Lung (tissue), 12 donors: Measurements from ENCODE around the gene GAREM2. TPM values are rescaled to one million over a fixed set of nuclear protein-coding genes. Genes with fewer than 3 reads are reported as not detected.

ENCODE experiments used
- ATAC-seq: fragments of 200-7000 bp; cut with Tn5 transposase; one replicate; pipeline ENCODE4 v1.9.1; 2020; ENCODE audit warnings: moderate number of reproducible peaks; ENCODE audit not compliant: insufficient read depth, low FRiP score
- DNase-seq, 3 donors: peaks; one replicate each; pipeline ENCODE4 v3.0.0-alpha.2; 2013 to 2017
- H3K27ac ChIP-seq, 2 donors: one replicate each; pipeline ENCODE4 v1.5.1; 2013; ENCODE audit warnings: mild to moderate bottlenecking in 2 of 2, moderate library complexity in 2 of 2, control low read depth in 1 of 2, inconsistent platforms in 1 of 2, low read depth in 1 of 2, low read length in 1 of 2
- H3K27me3 ChIP-seq, 3 donors: one replicate each; pipeline ENCODE4 v1.5.1; 2013; ENCODE audit warnings: low read length in 2 of 3; ENCODE audit not compliant: control insufficient read depth in 3 of 3, insufficient read depth in 3 of 3
- H3K36me3 ChIP-seq, 4 donors: one replicate each; pipeline ENCODE4 v1.5.1; 2013; ENCODE audit warnings: low read length in 4 of 4, mild to moderate bottlenecking in 1 of 4, moderate library complexity in 1 of 4; ENCODE audit not compliant: control insufficient read depth in 4 of 4, insufficient read depth in 4 of 4
- H3K4me1 ChIP-seq, 5 donors: one replicate each; pipeline ENCODE4 v1.5.1; 2013; ENCODE audit warnings: low read length in 5 of 5, mild to moderate bottlenecking in 2 of 5, moderate library complexity in 1 of 5; ENCODE audit not compliant: control insufficient read depth in 5 of 5, insufficient read depth in 5 of 5
- H3K4me3 ChIP-seq: one replicate; pipeline ENCODE4 v1.5.1; 2013; ENCODE audit warnings: mild to moderate bottlenecking, control low read depth, moderate library complexity
- H3K9ac ChIP-seq, 2 donors: one replicate each; pipeline ENCODE4 v1.5.1; 2013; ENCODE audit warnings: low read length in 2 of 2, control low read depth in 1 of 2; ENCODE audit not compliant: insufficient read depth in 1 of 2
- H3K9me3 ChIP-seq, 4 donors: one replicate each; pipeline ENCODE4 v1.5.1; 2013; ENCODE audit warnings: low read length in 3 of 4, mild to moderate bottlenecking in 1 of 4, moderate library complexity in 1 of 4; ENCODE audit not compliant: control insufficient read depth in 4 of 4, insufficient read depth in 3 of 4
- WGBS, 2 donors: extraction: QIAGEN DNeasy Blood & Tissue Kit; methylation state at CpG; one replicate each; pipeline ENCODE4 v1.1.7; 2013; 5-methylcytosine and 5-hydroxymethylcytosine counted together
- polyA plus RNA-seq, 2 donors: library from polyadenylated mRNA; stranded (reverse); fragments of 200-250 nt; gene quantifications; one replicate each; pipeline ENCODE4 v1.2.1, GENCODE V29; 2013
- total RNA-seq, 2 donors: library from RNA; depleted of rRNA in 1 of 2; stranded (reverse); fragments of >200 nt in 1 of 2; gene quantifications; one replicate each; pipeline ENCODE4 v1.2.1, GENCODE V29; 2014 to 2021
- TF ChIP-seq, protein P1 (sequence below): IDR thresholded peaks from 2 replicates; pipeline ENCODE4 v1.5.1; 2012; ENCODE audit warnings: mild to moderate bottlenecking; ENCODE audit errors: control extremely low read depth, extremely low read depth
- donor health status: control.
- donor health status: control.
- donor health status: Bipolar disorder and iron deficiency.
- donor health status: healthy.
- donor health status: DM: yes; HTN: yes; CAD: no.

The GAREM2 gene
- total and polyA plus RNA-seq, 4 donors, result 0.37 to 2.8 (median 1.3) TPM

GRCh38 chr2:26224095-26224494, 51.2 kb downstream of the GAREM2 start:
- TF ChIP-seq, protein P1, sequence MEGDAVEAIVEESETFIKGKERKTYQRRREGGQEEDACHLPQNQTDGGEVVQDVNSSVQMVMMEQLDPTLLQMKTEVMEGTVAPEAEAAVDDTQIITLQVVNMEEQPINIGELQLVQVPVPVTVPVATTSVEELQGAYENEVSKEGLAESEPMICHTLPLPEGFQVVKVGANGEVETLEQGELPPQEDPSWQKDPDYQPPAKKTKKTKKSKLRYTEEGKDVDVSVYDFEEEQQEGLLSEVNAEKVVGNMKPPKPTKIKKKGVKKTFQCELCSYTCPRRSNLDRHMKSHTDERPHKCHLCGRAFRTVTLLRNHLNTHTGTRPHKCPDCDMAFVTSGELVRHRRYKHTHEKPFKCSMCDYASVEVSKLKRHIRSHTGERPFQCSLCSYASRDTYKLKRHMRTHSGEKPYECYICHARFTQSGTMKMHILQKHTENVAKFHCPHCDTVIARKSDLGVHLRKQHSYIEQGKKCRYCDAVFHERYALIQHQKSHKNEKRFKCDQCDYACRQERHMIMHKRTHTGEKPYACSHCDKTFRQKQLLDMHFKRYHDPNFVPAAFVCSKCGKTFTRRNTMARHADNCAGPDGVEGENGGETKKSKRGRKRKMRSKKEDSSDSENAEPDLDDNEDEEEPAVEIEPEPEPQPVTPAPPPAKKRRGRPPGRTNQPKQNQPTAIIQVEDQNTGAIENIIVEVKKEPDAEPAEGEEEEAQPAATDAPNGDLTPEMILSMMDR, result no peak
- no peak overlapping the region for H3K27ac ChIP-seq
- no peak overlapping the region for H3K9ac ChIP-seq
- peaks cover 0 to 5% (median 0%) of the 10 kb centered on the region in 5 donors for H3K4me1 ChIP-seq
- no peak for ATAC-seq
- H3K36me3 ChIP-seq, result peaks cover 23 to 41% (median 32%) of the 10 kb centered on the region in 4 donors
- H3K27me3 ChIP-seq, result no peaks in the 10 kb centered on the region
- WGBS, 2 donors, result 90 to 93% methylated on average over 2 of the region's 2 CpGs
- DNase-seq, result no peak
- H3K4me3 ChIP-seq, result no peak overlapping the region
- H3K9me3 ChIP-seq, result no peaks in the 10 kb centered on the region

GRCh38 chr2:26229595-26229994, 56.7 kb downstream of the GAREM2 start:
- no peak for DNase-seq
- Histone ChIP-seq H3K36me3 (peaks cover 29 to 46% (median 34%) of the 10 kb centered on the region in 4 donors), H3K27ac (no peak overlapping the region), H3K9ac (no peak overlapping the region), H3K9me3 (no peaks in the 10 kb centered on the region), H3K4me1 (no peaks in the 10 kb centered on the region), H3K27me3 (no peaks in the 10 kb centered on the region), H3K4me3 (no peak overlapping the region)
- ATAC-seq, result no peak
- 98 to 99% methylated on average over 3 of the region's 3 CpGs for WGBS, 2 donors
- TF ChIP-seq, protein P1, result no peak

DNA sequence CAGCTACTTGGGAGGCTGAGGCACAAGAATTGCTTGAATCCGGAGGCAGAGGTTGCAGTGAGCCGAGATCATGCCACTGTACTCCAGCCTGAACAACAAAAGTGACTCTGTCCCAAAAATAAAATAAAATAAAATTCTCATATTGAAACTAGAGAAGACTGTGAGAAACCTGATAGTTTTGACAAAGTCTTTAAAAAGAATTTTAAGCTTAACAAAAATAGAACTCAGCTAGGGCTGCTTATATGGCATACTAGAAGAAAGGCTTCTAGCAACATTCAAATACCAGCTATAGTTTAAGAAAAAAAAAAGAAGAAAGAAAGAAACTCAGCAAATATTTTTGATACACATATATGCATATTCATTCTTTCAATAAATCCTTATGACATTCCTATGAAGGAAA, 57.9 kb downstream of the GAREM2 start:
- DNase-seq (no peak), ATAC-seq (no peak)
- no peak overlapping the region for H3K27ac ChIP-seq
- H3K4me3 ChIP-seq, result no peak overlapping the region
- no peak overlapping the region for H3K9ac ChIP-seq
- H3K4me1 ChIP-seq, result no peaks in the 10 kb centered on the region
- TF ChIP-seq, protein P1, result no peak
- no peaks in the 10 kb centered on the region for H3K9me3 ChIP-seq
- WGBS, 2 donors, result 94 to 98% methylated on average over 2 of the region's 2 CpGs
- no peaks in the 10 kb centered on the region for H3K27me3 ChIP-seq
- peaks cover 31 to 48% (median 40%) of the 10 kb centered on the region in 4 donors for H3K36me3 ChIP-seq

GRCh38 chr2:26235089-26235488, 62.2 kb downstream of the GAREM2 start:
- WGBS, 2 donors, result 96% methylated on average over 9 of the region's 9 CpGs
- Histone ChIP-seq H3K4me1 (peaks cover 0 to 20% (median 7%) of the 10 kb centered on the region in 5 donors), H3K4me3 (no peak overlapping the region), H3K27ac (no peak overlapping the region), H3K27me3 (no peaks in the 10 kb centered on the region), H3K9ac (no peak overlapping the region), H3K36me3 (peaks cover 20 to 49% (median 34%) of the 10 kb centered on the region in 4 donors), H3K9me3 (no peaks in the 10 kb centered on the region)
- DNase-seq, result no peak
- TF ChIP-seq, protein P1, result no peak
- no peak for ATAC-seq
